Ascending aorta (tissue), 2 donors: ENCODE data around the gene PTPRCAP. TPM values are rescaled to one million over a fixed set of nuclear protein-coding genes. Genes with fewer than 3 reads are reported as not detected.

Experiments used
- DNase-seq, 2 donors: peaks; one replicate each; pipeline ENCODE4 v3.0.0-alpha.2; 2019; ENCODE audit warnings: low spot score in 2 of 2
- H3K27ac ChIP-seq, 2 donors: fragments of 200-600 bp; sonication (generic); one replicate each; pipeline ENCODE4 v1.5.1; 2016 to 2017; ENCODE audit warnings: mild to moderate bottlenecking in 1 of 2
- H3K27me3 ChIP-seq: fragments of 200-600 bp; sonication (generic); one replicate; pipeline ENCODE4 v1.5.1; 2017
- H3K36me3 ChIP-seq, 2 donors: fragments of 200-600 bp; sonication (generic); one replicate each; pipeline ENCODE4 v1.5.1; 2016
- H3K4me1 ChIP-seq, 2 donors: fragments of 200-600 bp; sonication (generic); one replicate each; pipeline ENCODE4 v1.5.1; 2016 to 2017; ENCODE audit warnings: mild to moderate bottlenecking in 1 of 2
- H3K4me3 ChIP-seq, 2 donors: fragments of 200-600 bp; sonication (generic); one replicate each; pipeline ENCODE4 v1.5.1; 2016 to 2017; ENCODE audit warnings: mild to moderate bottlenecking in 1 of 2
- H3K9me3 ChIP-seq, 2 donors: fragments of 200-600 bp; sonication (generic); one replicate each; pipeline ENCODE4 v1.5.1; 2016
- CTCF ChIP-seq, 3 experiments: fragments of 200-600 bp in 2 of 3; fragments of 450-650 bp in 1 of 3; sonication (generic) in 2 of 3; IDR thresholded peaks; one replicate each; pipeline ENCODE4 v1.5.1; 2016 to 2019; ENCODE audit warnings: antibody characterized with exemption in 3 of 3, mild to moderate bottlenecking in 1 of 3, moderate library complexity in 1 of 3
- intact Hi-C: fragments of 100-400 bp; cut with DNase I; formaldehyde crosslinking; loops from one replicate; pipeline ENCODE4 v1.15.1; 2023
- total RNA-seq: library from RNA; depleted of rRNA; stranded (reverse); fragments of >200 nt; gene quantifications from one replicate; pipeline ENCODE4 v1.1.0, GENCODE V29; 2016

PTPRCAP gene
- total RNA-seq, 1 donor from 2014 or later: 26.6 TPM

GRCh38 chr11:67423891-67424613 is 13.4 kb downstream of the PTPRCAP start:
- Histone ChIP-seq H3K36me3 (no peaks in the 10 kb centered on the region), H3K4me1 (peaks cover 9 to 25% of the 10 kb centered on the region in 2 donors), H3K9me3 (no peaks in the 10 kb centered on the region), H3K27ac (no peak overlapping the region), H3K27me3 (no peaks in the 10 kb centered on the region), H3K4me3 (no peak overlapping the region)
- DNase-seq: no peak
- no peak for TF ChIP-seq CTCF (IDR thresholded peaks at IDR 0.05)
- intact Hi-C loops: no loop called here

- H3K27me3 ChIP-seq: no peaks in the 10 kb centered on the region
- H3K4me3 ChIP-seq: no peak overlapping the region
- H3K36me3 ChIP-seq: no peaks in the 10 kb centered on the region
- no peak for DNase-seq
- intact Hi-C loops: no loop called here
- no peaks in the 10 kb centered on the region for H3K9me3 ChIP-seq
- TF ChIP-seq CTCF (IDR thresholded peaks at IDR 0.05): no peak
- H3K4me1 ChIP-seq: peaks cover 9 to 28% of the 10 kb centered on the region in 2 donors
- H3K27ac ChIP-seq: no peak overlapping the region
These were observed 14.0 kb downstream of the PTPRCAP start for GRCh38 chr11:67423466-67423865.

GRCh38 chr11:67422891-67423290 is 14.6 kb downstream of the PTPRCAP start:
- Histone ChIP-seq H3K36me3 (no peaks in the 10 kb centered on the region), H3K4me1 (peaks cover 9 to 33% of the 10 kb centered on the region in 2 donors), H3K27ac (no peak overlapping the region), H3K27me3 (no peaks in the 10 kb centered on the region), H3K4me3 (no peak overlapping the region), H3K9me3 (no peaks in the 10 kb centered on the region)
- TF ChIP-seq CTCF (IDR thresholded peaks at IDR 0.05): no peak
- DNase-seq: no peak
- intact Hi-C loops: no loop called here

GRCh38 chr11:67421430-67422031 is 16.0 kb downstream of the PTPRCAP start:
- no peak for TF ChIP-seq CTCF (IDR thresholded peaks at IDR 0.05)
- Histone ChIP-seq H3K9me3 (no peaks in the 10 kb centered on the region), H3K4me3 (peak overlapping the region; percentile 75 to 90), H3K4me1 (peaks cover 9 to 40% of the 10 kb centered on the region in 2 donors), H3K27me3 (no peaks in the 10 kb centered on the region), H3K27ac (peak overlapping the region; percentile 90 to 98), H3K36me3 (no peaks in the 10 kb centered on the region)
- intact Hi-C loops: loop anchor here (2.0 kb wide), 1 partner anchor 19 kb away; no protein-coding TSS in a partner anchor
- DNase-seq: no peak

- peaks cover 9 to 47% of the 10 kb centered on the region in 2 donors for H3K4me1 ChIP-seq
- H3K9me3 ChIP-seq: no peaks in the 10 kb centered on the region
- peak overlapping the region; percentile 90 to 98 for H3K27ac ChIP-seq
- TF ChIP-seq CTCF (IDR thresholded peaks at IDR 0.05): peak in 1 of 3 experiments; percentile 25
- H3K4me3 ChIP-seq: peak overlapping the region; percentile 75 to 90
- peak; percentile 82 to 98 for DNase-seq
- no peaks in the 10 kb centered on the region for H3K27me3 ChIP-seq
- H3K36me3 ChIP-seq: no peaks in the 10 kb centered on the region
- intact Hi-C loops: loop anchor here (2.0 kb wide), 1 partner anchor 18 kb away; no protein-coding TSS in a partner anchor
These were observed 16.6 kb downstream of the PTPRCAP start for GRCh38 chr11:67420646-67421429.
